H9 (cell line): ENCODE measurements around the gene SIPA1L3. TPM values are rescaled to one million over a fixed set of nuclear protein-coding genes. Genes with fewer than 3 reads are reported as not detected.

Experiments
- DNase-seq: peaks from one replicate; pipeline ENCODE4 v3.0.0-alpha.2; 2017
- H2AFZ ChIP-seq: one replicate; pipeline ENCODE4 v1.6.1; 2013; ENCODE audit warnings: mild to moderate bottlenecking, low read length, control low read depth, moderate library complexity
- H2AK5ac ChIP-seq: 2 replicates; pipeline ENCODE4 v1.6.1; 2013; ENCODE audit warnings: low read length, control low read depth, mixed read lengths; ENCODE audit not compliant: insufficient read length
- H2BK120ac ChIP-seq: one replicate; pipeline ENCODE4 v1.6.1; 2013; ENCODE audit warnings: low read depth, mild to moderate bottlenecking, low read length, control low read depth, inconsistent platforms; ENCODE audit not compliant: poor library complexity, severe bottlenecking
- H2BK12ac ChIP-seq: 2 replicates; pipeline ENCODE4 v1.6.1; 2013; ENCODE audit warnings: low read length, control low read depth, mixed read lengths, low read depth; ENCODE audit not compliant: insufficient read length
- H2BK15ac ChIP-seq: 2 replicates; pipeline ENCODE4 v1.6.1; 2013; ENCODE audit warnings: low read depth, low read length, control low read depth
- H2BK20ac ChIP-seq: one replicate; pipeline ENCODE4 v1.6.1; 2013; ENCODE audit warnings: low read depth, mild to moderate bottlenecking, low read length, control low read depth, inconsistent platforms; ENCODE audit not compliant: poor library complexity, severe bottlenecking
- H2BK5ac ChIP-seq: 2 replicates; pipeline ENCODE4 v1.6.1; 2013; ENCODE audit warnings: low read length, control low read depth, mixed read lengths; ENCODE audit not compliant: insufficient read length
- H3K14ac ChIP-seq: 2 replicates; pipeline ENCODE4 v1.6.1; 2013; ENCODE audit warnings: low read length, control low read depth; ENCODE audit not compliant: insufficient read depth
- H3K18ac ChIP-seq: 2 replicates; pipeline ENCODE4 v1.6.1; 2013; ENCODE audit warnings: low read depth, mild to moderate bottlenecking, mixed read lengths, low read length, control low read depth; ENCODE audit not compliant: insufficient read length
- H3K23ac ChIP-seq: 2 replicates; pipeline ENCODE4 v1.6.1; 2013; ENCODE audit warnings: low read length, control low read depth, mixed read lengths, low read depth; ENCODE audit not compliant: insufficient read length
- H3K23me2 ChIP-seq: 2 replicates; pipeline ENCODE4 v1.6.1; 2013; ENCODE audit warnings: low read depth, mild to moderate bottlenecking, mixed read lengths, low read length, control low read depth; ENCODE audit not compliant: insufficient read length, poor library complexity, severe bottlenecking
- H3K27ac ChIP-seq: 2 replicates; pipeline ENCODE4 v1.5.1; 2013; ENCODE audit warnings: low read length, control low read depth, mixed read lengths, low read depth; ENCODE audit not compliant: insufficient read length
- H3K27me3 ChIP-seq: 2 replicates; pipeline ENCODE4 v1.6.1; 2013; ENCODE audit warnings: low read length, control low read depth, inconsistent platforms; ENCODE audit not compliant: insufficient read depth
- H3K4ac ChIP-seq: 2 replicates; pipeline ENCODE4 v1.6.1; 2013; ENCODE audit warnings: low read depth, mild to moderate bottlenecking, control low read depth, inconsistent platforms, low read length, moderate library complexity
- H3K4me1 ChIP-seq: 2 replicates; pipeline ENCODE4 v1.6.1; 2013; ENCODE audit warnings: low read length, control low read depth, inconsistent platforms; ENCODE audit not compliant: insufficient read depth
- H3K4me2 ChIP-seq: 2 replicates; pipeline ENCODE4 v1.6.1; 2013; ENCODE audit warnings: low read length, control low read depth, mixed read lengths; ENCODE audit not compliant: insufficient read length, insufficient read depth
- H3K56ac ChIP-seq: 2 replicates; pipeline ENCODE4 v1.6.1; 2013; ENCODE audit warnings: low read depth, mild to moderate bottlenecking, mixed read lengths, low read length, control low read depth; ENCODE audit not compliant: insufficient read length
- H3K79me1 ChIP-seq: 2 replicates; pipeline ENCODE4 v1.6.1; 2013; ENCODE audit warnings: low read depth, mild to moderate bottlenecking, moderate library complexity, low read length, control low read depth, inconsistent platforms; ENCODE audit not compliant: insufficient read depth, poor library complexity, severe bottlenecking
- H3K79me2 ChIP-seq: 2 replicates; pipeline ENCODE4 v1.6.1; 2013; ENCODE audit warnings: low read length, control low read depth, inconsistent platforms; ENCODE audit not compliant: insufficient read depth
- H3K9ac ChIP-seq: 2 replicates; pipeline ENCODE4 v1.6.1; 2013; ENCODE audit warnings: low read length, control low read depth, mixed read lengths; ENCODE audit not compliant: insufficient read length; ENCODE audit errors: extremely low read depth
- H3K9me3 ChIP-seq: one replicate; pipeline ENCODE4 v1.6.1; 2013; ENCODE audit warnings: low read depth, low read length, inconsistent platforms; ENCODE audit not compliant: control insufficient read depth
- H3T11ph ChIP-seq: one replicate; pipeline ENCODE4 v1.6.1; 2013; ENCODE audit warnings: mild to moderate bottlenecking, low read length, control low read depth, inconsistent platforms
- H4K20me1 ChIP-seq: one replicate; pipeline ENCODE4 v1.6.1; 2013; ENCODE audit not compliant: control insufficient read depth, insufficient read length, insufficient read depth
- H4K5ac ChIP-seq: 2 replicates; pipeline ENCODE4 v1.6.1; 2013; ENCODE audit warnings: low read depth, mild to moderate bottlenecking, mixed read lengths, low read length, control low read depth; ENCODE audit not compliant: insufficient read length
- H4K8ac ChIP-seq: replicated peaks from 2 replicates; pipeline ENCODE4 v1.6.1; 2013; ENCODE audit warnings: low read length, control low read depth, mixed read lengths, low read depth; ENCODE audit not compliant: insufficient read length
- H4K91ac ChIP-seq: 2 replicates; pipeline ENCODE4 v1.6.1; 2013; ENCODE audit warnings: low read depth, mild to moderate bottlenecking, moderate library complexity, mixed read lengths, low read length, control low read depth; ENCODE audit not compliant: insufficient read length
- H3K27ac Mint-ChIP-seq, 3 experiments: 2 replicates in 2 of 3; 3 replicates in 1 of 3; pipeline ENCODE4 v1.8.0; 2020 to 2021; ENCODE audit warnings: mixed read lengths in 3 of 3, mild to moderate bottlenecking in 1 of 3, moderate library complexity in 1 of 3
- H3K27me3 Mint-ChIP-seq: 2 replicates; pipeline ENCODE4 v1.8.0; 2021; ENCODE audit warnings: low read depth, mild to moderate bottlenecking, moderate library complexity, mixed read lengths
- H3K36me3 Mint-ChIP-seq, 3 experiments: 2 replicates in 2 of 3; 3 replicates in 1 of 3; pipeline ENCODE4 v1.8.0; 2020 to 2021; ENCODE audit warnings: low read depth in 3 of 3, mixed read lengths in 3 of 3; ENCODE audit not compliant: insufficient read depth in 1 of 3
- H3K4me1 Mint-ChIP-seq, 2 experiments: 2 replicates each; pipeline ENCODE4 v1.8.0; 2020; ENCODE audit warnings: mixed read lengths in 2 of 2
- H3K4me3 Mint-ChIP-seq, 2 experiments: 2 replicates in 1 of 2; 3 replicates in 1 of 2; pipeline ENCODE4 v1.8.0; 2020 to 2021; ENCODE audit warnings: mild to moderate bottlenecking in 2 of 2, mixed read lengths in 2 of 2, moderate library complexity in 1 of 2
- H3K9me3 Mint-ChIP-seq, 2 experiments: 2 replicates in 1 of 2; 3 replicates in 1 of 2; pipeline ENCODE4 v1.8.0; 2020; ENCODE audit warnings: mild to moderate bottlenecking in 2 of 2, mixed read lengths in 2 of 2, moderate library complexity in 1 of 2
- WGBS: extraction: QIAGEN DNeasy Blood & Tissue Kit; methylation state at CpG from one replicate; pipeline ENCODE4 v1.1.7; 2013; ENCODE audit warnings: missing lambda C conversion rate, low lambda C conversion rate, mixed read lengths; ENCODE audit not compliant: insufficient read length; ENCODE audit errors: extremely low coverage; 5-methylcytosine and 5-hydroxymethylcytosine counted together
- total RNA-seq: library from RNA; stranded (reverse); gene quantifications from 2 replicates; pipeline ENCODE4 v1.2.1, GENCODE V29; 2021
- TF ChIP-seq, protein P1 (sequence below): fragments of 200-600 bp; sonication (generic); conservative IDR thresholded peaks from 3 replicates; pipeline ENCODE4 v1.8.0; 2021; ENCODE audit warnings: antibody characterized with exemption, mild to moderate bottlenecking

The SIPA1L3 gene
- total RNA-seq, 1 experiment from 2014 or later, result 40.1 TPM

DNA sequence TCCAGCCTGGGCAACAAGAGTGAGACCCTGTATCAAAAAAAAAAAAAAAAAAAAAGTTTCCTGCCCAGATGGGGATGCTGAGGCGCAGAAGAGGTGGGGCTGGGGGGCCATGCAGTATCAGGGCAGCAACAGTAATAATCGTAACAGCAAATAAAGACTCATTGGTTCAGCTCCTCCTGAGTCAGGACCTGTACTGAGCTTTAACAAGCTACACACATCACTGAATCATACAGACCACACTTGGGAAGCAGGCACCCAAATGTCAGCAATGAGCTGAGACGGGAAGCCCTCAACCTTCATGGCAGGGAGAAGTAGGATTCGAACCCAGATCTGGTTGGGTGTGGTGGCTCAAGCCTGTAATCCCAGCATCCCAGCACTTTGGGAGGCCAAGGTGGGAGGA is 327.6 kb downstream of the SIPA1L3 start:
- no peak overlapping the region for H2BK15ac ChIP-seq
- no peak overlapping the region for H3K14ac ChIP-seq
- H4K5ac ChIP-seq, result no peak overlapping the region
- H2BK20ac ChIP-seq, result no peak overlapping the region
- H3T11ph ChIP-seq, result no peak overlapping the region
- Mint-ChIP-seq H3K36me3 (no peaks in the 10 kb centered on the region), H3K4me3 (no peak overlapping the region), H3K27me3 (peaks cover 58% of the 10 kb centered on the region), H3K4me1 (peaks cover 9 to 16% of the 10 kb centered on the region in 2 experiments), H3K27ac (no peak overlapping the region), H3K9me3 (no peaks in the 10 kb centered on the region)
- no peak overlapping the region for H3K4me2 ChIP-seq
- no peak overlapping the region for H2BK12ac ChIP-seq
- no peaks in the 10 kb centered on the region; the same call in 1 of the 2 replicates for H3K27me3 ChIP-seq
- no peak for DNase-seq
- WGBS, result no CpG with 5 or more reads among the region's 4 CpGs
- no peak overlapping the region for H3K23ac ChIP-seq
- H4K20me1 ChIP-seq, result no peaks in the 10 kb centered on the region
- TF ChIP-seq, protein P1, sequence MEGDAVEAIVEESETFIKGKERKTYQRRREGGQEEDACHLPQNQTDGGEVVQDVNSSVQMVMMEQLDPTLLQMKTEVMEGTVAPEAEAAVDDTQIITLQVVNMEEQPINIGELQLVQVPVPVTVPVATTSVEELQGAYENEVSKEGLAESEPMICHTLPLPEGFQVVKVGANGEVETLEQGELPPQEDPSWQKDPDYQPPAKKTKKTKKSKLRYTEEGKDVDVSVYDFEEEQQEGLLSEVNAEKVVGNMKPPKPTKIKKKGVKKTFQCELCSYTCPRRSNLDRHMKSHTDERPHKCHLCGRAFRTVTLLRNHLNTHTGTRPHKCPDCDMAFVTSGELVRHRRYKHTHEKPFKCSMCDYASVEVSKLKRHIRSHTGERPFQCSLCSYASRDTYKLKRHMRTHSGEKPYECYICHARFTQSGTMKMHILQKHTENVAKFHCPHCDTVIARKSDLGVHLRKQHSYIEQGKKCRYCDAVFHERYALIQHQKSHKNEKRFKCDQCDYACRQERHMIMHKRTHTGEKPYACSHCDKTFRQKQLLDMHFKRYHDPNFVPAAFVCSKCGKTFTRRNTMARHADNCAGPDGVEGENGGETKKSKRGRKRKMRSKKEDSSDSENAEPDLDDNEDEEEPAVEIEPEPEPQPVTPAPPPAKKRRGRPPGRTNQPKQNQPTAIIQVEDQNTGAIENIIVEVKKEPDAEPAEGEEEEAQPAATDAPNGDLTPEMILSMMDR, result no peak
- no peak overlapping the region for H2BK5ac ChIP-seq
- H3K9me3 ChIP-seq, result no peaks in the 10 kb centered on the region
- H3K56ac ChIP-seq, result no peak overlapping the region
- H4K8ac ChIP-seq, result no peak overlapping the region
- H3K79me1 ChIP-seq, result no peaks in the 10 kb centered on the region
- H2BK120ac ChIP-seq, result no peak overlapping the region
- H2AFZ ChIP-seq, result no peak overlapping the region
- H3K18ac ChIP-seq, result no peak overlapping the region
- no peak overlapping the region for H4K91ac ChIP-seq
- no peaks in the 10 kb centered on the region for H3K79me2 ChIP-seq
- H3K9ac ChIP-seq, result no peak overlapping the region
- no peak overlapping the region for H3K4ac ChIP-seq
- no peak overlapping the region for H2AK5ac ChIP-seq
- H3K4me1 ChIP-seq, result no peaks in the 10 kb centered on the region
- H3K23me2 ChIP-seq, result no peaks in the 10 kb centered on the region
- no peak overlapping the region for H3K27ac ChIP-seq
